ENCODE results near the gene FAM168A.

FAM168A gene

GRCh38 chr11:73559743-73560142, 38.2 kb downstream of the FAM168A start:
- H3K9me3 ChIP-seq (ENCODE audit: severe bottlenecking) = no peaks in the 10 kb centered on the region
- H3K36me3 ChIP-seq = peaks cover 14% of the 10 kb centered on the region
- DNase-seq = no peak
- no peaks in the 10 kb centered on the region for H3K27me3 ChIP-seq (ENCODE audit: insufficient read depth, low read depth, severe bottlenecking)
- H3K4me3 ChIP-seq (ENCODE audit: low read depth, low read length) = no peak overlapping the region
- TF ChIP-seq, protein P1, sequence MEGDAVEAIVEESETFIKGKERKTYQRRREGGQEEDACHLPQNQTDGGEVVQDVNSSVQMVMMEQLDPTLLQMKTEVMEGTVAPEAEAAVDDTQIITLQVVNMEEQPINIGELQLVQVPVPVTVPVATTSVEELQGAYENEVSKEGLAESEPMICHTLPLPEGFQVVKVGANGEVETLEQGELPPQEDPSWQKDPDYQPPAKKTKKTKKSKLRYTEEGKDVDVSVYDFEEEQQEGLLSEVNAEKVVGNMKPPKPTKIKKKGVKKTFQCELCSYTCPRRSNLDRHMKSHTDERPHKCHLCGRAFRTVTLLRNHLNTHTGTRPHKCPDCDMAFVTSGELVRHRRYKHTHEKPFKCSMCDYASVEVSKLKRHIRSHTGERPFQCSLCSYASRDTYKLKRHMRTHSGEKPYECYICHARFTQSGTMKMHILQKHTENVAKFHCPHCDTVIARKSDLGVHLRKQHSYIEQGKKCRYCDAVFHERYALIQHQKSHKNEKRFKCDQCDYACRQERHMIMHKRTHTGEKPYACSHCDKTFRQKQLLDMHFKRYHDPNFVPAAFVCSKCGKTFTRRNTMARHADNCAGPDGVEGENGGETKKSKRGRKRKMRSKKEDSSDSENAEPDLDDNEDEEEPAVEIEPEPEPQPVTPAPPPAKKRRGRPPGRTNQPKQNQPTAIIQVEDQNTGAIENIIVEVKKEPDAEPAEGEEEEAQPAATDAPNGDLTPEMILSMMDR (IDR thresholded peaks at IDR 0.05; ENCODE audit: low read depth, low read length) = no peak
- H3K27ac ChIP-seq = no peak overlapping the region

- H3K27me3 ChIP-seq (ENCODE audit: insufficient read depth, low read depth, severe bottlenecking) = no peaks in the 10 kb centered on the region
- no peak for DNase-seq
- peaks cover 14% of the 10 kb centered on the region for H3K36me3 ChIP-seq
- H3K27ac ChIP-seq = no peak overlapping the region
- TF ChIP-seq, protein P1 (IDR thresholded peaks at IDR 0.05; ENCODE audit: low read depth, low read length) = no peak
- H3K4me3 ChIP-seq (ENCODE audit: low read depth, low read length) = no peak overlapping the region
- no peaks in the 10 kb centered on the region for H3K9me3 ChIP-seq (ENCODE audit: severe bottlenecking)
Measured at GRCh38 chr11:73556966-73557365, 40.9 kb downstream of the FAM168A start.

DNA sequence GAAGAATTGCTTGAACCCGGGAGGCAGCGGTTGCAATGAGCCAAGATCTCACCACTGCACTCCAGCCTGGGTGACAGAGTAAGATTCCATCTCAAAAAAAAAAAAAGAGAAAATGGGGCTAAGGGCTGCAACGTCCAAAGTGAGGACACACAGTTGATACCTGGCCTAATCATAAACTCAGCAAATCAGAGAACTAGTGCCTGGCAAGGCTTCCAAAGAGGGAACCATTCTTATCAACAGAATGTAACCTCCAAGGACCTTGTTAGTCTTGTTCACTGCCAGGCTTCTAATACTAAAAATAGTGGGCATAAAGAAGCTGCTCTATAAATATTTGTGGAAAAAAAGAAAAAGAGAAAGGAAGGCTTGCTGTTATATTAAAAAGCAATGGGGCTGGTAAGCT, 42.3 kb downstream of the FAM168A start:
- TF ChIP-seq, protein P1 (IDR thresholded peaks at IDR 0.05; ENCODE audit: low read depth, low read length) = no peak
- H3K4me3 ChIP-seq (ENCODE audit: low read depth, low read length) = no peak overlapping the region
- H3K9me3 ChIP-seq (ENCODE audit: severe bottlenecking) = no peaks in the 10 kb centered on the region
- no peak overlapping the region for H3K27ac ChIP-seq
- H3K27me3 ChIP-seq (ENCODE audit: insufficient read depth, low read depth, severe bottlenecking) = no peaks in the 10 kb centered on the region
- peaks cover 14% of the 10 kb centered on the region for H3K36me3 ChIP-seq
- DNase-seq = no peak

DNA sequence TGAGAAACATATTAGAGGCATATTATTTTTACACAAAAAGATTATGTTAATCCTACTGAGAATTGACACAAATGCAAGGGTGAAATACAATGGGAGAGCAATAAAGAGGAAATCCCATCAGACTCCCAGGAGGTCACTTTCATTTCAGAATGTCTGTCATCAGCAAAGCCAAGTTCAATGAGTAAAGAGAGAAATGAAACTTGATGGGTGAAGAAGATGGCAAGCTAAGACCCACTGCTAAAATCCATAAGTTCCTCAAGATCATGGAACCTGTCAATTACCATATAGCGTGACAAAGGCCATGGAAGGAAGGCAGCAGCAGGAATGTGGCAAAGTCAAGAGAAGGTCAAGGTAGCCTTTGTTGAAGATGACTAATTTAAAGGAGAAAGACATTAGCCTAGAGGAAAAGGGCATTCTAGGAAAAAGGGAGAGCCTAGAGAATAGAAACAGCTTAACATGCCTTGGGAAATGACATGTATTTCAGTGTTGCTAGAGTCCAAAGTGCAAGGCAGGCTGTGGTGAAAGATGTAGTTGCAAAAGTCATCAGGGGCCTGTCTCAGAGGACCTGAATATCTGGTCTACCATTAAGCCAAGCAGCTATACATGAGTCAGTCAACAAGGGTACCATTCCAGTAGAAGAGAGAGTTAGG, 43.1 kb downstream of the FAM168A start:
- DNase-seq = no peak
- TF ChIP-seq, protein P1 (IDR thresholded peaks at IDR 0.05; ENCODE audit: low read depth, low read length) = no peak
- Histone ChIP-seq H3K27ac (no peak overlapping the region), H3K9me3 (ENCODE audit: severe bottlenecking) (no peaks in the 10 kb centered on the region), H3K4me3 (ENCODE audit: low read depth, low read length) (no peak overlapping the region), H3K27me3 (ENCODE audit: insufficient read depth, low read depth, severe bottlenecking) (no peaks in the 10 kb centered on the region), H3K36me3 (peaks cover 14% of the 10 kb centered on the region)

DNA sequence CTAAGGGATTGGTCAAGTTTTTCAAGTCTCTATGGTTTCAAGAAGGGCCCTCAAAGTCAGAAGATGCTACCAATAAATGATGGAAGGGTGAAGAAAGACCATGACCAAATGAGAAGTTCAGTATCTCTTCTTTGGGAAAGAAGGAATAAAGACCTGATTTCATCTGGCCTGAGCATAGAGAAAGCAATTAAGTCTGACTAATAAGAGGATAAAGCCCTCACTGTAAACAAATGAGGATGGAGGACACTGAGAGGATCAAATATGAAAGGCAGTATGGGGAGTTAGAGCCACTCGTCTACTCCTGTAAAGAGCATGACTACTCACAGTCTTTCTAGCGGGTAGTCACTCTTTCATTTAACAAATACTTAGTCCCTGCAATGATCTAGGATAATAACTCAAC, 44.6 kb downstream of the FAM168A start:
- Histone ChIP-seq H3K9me3 (ENCODE audit: severe bottlenecking) (no peaks in the 10 kb centered on the region), H3K36me3 (peaks cover 9% of the 10 kb centered on the region), H3K27me3 (ENCODE audit: insufficient read depth, low read depth, severe bottlenecking) (no peaks in the 10 kb centered on the region), H3K4me3 (ENCODE audit: low read depth, low read length) (no peak overlapping the region), H3K27ac (no peak overlapping the region)
- DNase-seq = no peak
- TF ChIP-seq, protein P1 (IDR thresholded peaks at IDR 0.05; ENCODE audit: low read depth, low read length) = no peak

GRCh38 chr11:73551677-73552076, 46.2 kb downstream of the FAM168A start:
- H3K27ac ChIP-seq = no peak overlapping the region
- no peaks in the 10 kb centered on the region for H3K27me3 ChIP-seq (ENCODE audit: insufficient read depth, low read depth, severe bottlenecking)
- H3K4me3 ChIP-seq (ENCODE audit: low read depth, low read length) = no peak overlapping the region

More at GRCh38 chr11:73551677-73552076, 46.2 kb downstream of the FAM168A start:
- Histone ChIP-seq H3K9me3 (ENCODE audit: severe bottlenecking) (no peaks in the 10 kb centered on the region), H3K36me3 (no peaks in the 10 kb centered on the region; the same call in 1 of the 2 replicates)
- TF ChIP-seq, protein P1 (IDR thresholded peaks at IDR 0.05; ENCODE audit: low read depth, low read length) = no peak
- DNase-seq = no peak
